AG09309 (cell line): ENCODE results near the gene C14orf180.

Source experiments
- DNase-seq: peaks from one replicate; pipeline ENCODE4 v3.0.0-alpha.2; 2010; ENCODE audit warnings: low read depth
- H3K4me3 ChIP-seq: 2 replicates; pipeline ENCODE4 v1.5.1; 2011; ENCODE audit warnings: mild to moderate bottlenecking, low read depth, low read length, moderate library complexity; ENCODE audit not compliant: control insufficient read depth
- TF ChIP-seq, protein P1 (sequence below): IDR thresholded peaks from 2 replicates; pipeline ENCODE4 v1.5.1; 2011; ENCODE audit warnings: mild to moderate bottlenecking, low read depth, low read length, inconsistent platforms; ENCODE audit not compliant: insufficient read depth, control insufficient read depth; ENCODE audit errors: missing control alignments

The C14orf180 gene

DNA sequence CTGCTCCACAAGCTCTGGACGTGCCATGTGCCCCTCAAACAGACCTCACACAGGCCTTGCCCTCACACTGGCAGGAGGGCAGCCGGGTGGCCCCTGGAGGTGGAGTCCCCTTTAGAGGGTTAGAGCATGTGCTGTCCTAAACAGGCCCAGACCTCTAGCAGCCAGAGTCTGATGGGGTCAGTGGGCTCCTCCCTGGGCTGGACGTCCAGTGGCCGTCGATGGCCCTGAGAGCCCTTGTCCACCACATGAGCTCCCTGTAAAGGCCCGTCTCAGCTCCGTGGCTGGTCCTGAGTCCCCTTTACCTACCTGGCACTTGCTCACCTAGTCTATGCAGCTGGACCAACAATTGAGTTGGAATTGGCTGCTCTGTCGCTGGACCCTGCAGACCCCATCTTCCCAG, 21.2 kb downstream of the C14orf180 start:
- DNase-seq: no peak
- TF ChIP-seq, protein P1, sequence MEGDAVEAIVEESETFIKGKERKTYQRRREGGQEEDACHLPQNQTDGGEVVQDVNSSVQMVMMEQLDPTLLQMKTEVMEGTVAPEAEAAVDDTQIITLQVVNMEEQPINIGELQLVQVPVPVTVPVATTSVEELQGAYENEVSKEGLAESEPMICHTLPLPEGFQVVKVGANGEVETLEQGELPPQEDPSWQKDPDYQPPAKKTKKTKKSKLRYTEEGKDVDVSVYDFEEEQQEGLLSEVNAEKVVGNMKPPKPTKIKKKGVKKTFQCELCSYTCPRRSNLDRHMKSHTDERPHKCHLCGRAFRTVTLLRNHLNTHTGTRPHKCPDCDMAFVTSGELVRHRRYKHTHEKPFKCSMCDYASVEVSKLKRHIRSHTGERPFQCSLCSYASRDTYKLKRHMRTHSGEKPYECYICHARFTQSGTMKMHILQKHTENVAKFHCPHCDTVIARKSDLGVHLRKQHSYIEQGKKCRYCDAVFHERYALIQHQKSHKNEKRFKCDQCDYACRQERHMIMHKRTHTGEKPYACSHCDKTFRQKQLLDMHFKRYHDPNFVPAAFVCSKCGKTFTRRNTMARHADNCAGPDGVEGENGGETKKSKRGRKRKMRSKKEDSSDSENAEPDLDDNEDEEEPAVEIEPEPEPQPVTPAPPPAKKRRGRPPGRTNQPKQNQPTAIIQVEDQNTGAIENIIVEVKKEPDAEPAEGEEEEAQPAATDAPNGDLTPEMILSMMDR: no peak
- H3K4me3 ChIP-seq: no peak overlapping the region

DNA sequence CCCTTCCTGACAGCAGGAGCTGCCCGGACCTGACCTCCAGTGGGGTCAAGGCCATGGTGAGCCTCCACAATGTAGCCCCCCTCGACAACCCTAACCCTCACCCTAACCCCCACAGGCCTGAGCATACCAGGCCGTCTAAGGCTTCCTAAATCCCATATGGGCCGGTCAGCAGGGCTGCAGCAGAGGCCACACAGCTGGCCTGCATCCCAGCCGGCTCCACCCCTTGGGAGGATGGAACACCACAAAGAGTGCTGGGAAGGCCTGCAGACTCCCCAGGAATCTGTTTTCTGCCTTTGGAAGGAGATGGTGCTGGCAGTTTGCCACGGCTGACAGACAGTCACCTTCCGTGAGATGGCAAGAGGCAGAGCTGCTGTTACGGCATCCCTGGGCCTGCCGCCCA, 22.2 kb downstream of the C14orf180 start:
- H3K4me3 ChIP-seq: no peak overlapping the region
- TF ChIP-seq, protein P1: no peak
- DNase-seq: no peak

DNA sequence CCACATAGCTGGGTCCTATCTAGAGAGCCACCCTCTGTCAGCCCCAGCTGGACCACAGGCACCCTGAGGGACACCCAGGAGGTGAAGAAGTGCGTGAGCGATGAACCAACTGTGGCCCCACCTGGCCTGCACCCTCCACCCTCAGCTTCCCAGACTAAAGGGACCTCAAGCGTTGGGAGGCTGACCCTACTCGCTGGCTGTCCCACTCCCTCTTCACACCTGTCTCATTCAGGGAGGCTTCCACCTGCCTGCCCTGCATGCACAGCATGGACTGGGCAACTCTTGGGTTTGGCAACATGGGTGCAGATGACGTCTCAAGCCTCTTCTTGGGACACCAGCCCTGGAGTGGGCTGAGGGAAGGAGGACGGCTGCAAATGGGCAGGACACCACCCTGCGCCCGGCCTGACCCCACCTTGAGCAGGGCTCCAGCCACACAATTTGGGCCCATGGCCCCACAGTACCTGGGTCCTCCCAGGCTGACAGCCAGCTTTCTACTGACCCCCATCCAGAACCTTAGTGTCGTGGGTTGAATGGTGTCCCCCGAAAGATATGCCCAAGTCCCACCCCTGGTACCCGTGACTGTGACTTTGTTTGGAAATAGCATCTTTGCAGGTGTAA, 22.9 kb downstream of the C14orf180 start:
- TF ChIP-seq, protein P1: no peak
- DNase-seq: no peak
- H3K4me3 ChIP-seq: no peak overlapping the region

DNA sequence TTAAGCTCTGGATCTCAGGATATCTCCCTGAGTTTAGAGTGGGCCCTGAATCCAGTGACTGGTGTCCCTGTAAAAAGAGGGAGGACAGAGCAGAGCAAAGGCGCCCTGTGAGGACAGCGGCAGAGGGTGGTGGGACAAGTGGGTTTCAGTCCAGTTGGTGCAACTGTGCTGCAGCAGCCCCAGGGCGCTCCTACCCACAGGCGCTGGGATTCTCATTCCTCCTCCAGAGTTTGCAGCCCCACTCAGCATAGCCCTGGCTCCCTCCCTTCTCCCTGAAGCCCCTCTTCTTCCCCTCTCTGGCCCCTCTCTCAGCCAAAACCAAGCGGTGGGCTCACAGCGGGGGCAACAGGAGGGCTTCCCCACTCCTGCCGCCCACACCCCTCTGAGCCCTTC, 23.4 kb downstream of the C14orf180 start:
- TF ChIP-seq, protein P1: no peak
- no peak for DNase-seq
- no peak overlapping the region for H3K4me3 ChIP-seq

DNA sequence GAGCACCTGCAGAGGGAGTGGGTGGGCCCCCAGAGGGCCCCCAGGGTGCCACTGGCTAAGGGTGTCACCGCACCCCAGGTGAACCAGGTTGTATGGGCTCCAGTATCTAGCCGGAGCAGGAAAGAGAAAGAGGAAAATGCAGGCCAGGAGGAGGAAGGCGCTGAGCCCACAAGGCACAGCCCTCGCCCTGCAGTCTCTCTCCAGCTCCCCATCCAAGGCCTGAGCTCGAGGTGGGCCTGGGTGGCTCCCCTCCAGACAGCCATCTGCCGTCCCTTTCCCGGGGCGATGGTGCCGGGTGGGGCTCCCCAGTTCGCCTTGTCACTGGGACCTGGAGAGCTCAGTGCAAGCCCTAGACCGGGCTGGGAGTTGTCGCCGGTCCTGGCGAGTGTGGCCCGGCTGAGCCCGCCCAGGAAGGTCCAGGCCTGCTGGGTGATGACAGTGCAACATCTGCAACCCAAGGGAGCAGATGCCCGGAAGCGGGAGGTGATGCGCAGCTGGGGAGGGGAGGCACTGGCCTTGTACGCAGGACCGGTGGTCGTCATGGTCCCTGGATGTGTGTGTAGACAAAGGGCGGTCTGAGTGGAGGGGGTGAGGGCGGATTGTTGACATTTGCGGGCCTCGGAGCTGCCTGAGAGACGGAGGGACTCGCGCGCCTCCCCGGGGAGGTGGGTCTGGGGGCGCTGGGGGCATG, 24.3 kb downstream of the C14orf180 start:
- no peak for DNase-seq
- TF ChIP-seq, protein P1: no peak
- no peak overlapping the region for H3K4me3 ChIP-seq

- no peak within 1 kb of the TSS for H3K4me3 ChIP-seq
- no peak for DNase-seq
- TF ChIP-seq, protein P1: no peak
These were observed 25.2 kb downstream of the C14orf180 start, which contains the start of gene TMEM179 for GRCh38 chr14:104604458-104605449. Gene TMEM179, minus strand, starts transcription at chr14:104604772. Its CDS starts 31 bp downstream, at chr14:104604741.
